Measurements from ENCODE around the gene CYB561D2.
"Not testable (repeated sequence)": the region's sequence is repeated elsewhere in the genome, so short reads cannot be mapped to it uniquely, and the experiment has no call there.

CYB561D2 gene
- 10.4 to 14.1 (median 13.5) reads per million in 3 experiments for total RNA-seq

- DNase-seq, result peak; percentile 98
Observed at GRCh38 chr3:50350527-50351322, at the start of gene CYB561D2, which contains the start of gene NPRL2. TSS of gene CYB561D2 (plus strand) at chr3:50350862. CDS start at chr3:50351434, 572 bp downstream. TSS of gene NPRL2 (minus strand) at chr3:50350775. CDS start at chr3:50350652, 123 bp downstream.

DNA sequence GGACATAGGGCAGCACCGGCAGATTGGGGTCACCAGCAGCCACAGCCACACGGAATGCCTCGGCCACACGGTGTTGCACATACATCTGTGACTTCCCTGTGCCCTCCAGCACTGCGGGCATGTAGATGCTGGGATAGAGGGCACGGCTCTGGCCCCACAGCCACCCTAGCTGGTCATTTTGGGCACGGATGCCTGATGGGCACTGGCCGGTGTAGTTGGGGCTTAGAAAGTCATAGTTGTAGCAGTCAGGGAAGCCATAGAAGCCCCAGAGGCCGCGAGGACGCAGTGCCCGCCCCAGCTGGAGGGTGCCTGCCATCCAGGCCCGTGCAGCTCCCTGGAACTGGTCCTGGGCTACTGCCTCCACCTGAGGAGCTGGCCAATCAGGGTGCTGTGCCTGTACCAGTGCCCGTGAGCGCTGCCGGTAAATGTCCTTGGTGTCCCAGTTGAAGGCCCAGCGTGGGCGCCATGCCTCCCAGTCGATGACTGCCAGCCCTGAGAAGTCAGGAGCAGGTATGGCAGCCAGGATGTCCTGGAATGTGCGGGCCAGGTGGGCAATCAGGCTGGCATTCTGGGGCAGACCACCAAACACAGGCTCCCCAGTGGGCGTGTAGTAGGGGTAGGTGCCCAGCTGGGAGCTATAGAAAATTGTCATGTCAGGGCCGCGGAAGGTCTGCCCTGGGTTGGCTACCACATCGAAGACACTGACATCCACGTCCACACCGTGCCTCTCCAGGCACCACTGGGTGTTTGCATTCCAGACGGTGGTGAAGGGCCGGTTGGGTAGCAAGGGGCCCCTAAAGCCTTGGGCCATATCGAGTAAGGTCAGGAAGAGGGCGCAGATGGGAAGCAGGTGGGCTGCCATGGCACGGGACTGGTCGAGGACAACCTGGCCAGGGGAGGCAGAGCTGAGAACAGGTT, 48.3 kb upstream of the CYB561D2 start:
- no peak for DNase-seq

- DNase-seq, result no peak
Observed at GRCh38 chr3:50303013-50303815, 47.4 kb upstream of the CYB561D2 start, which contains the start of gene HYAL1. TSS of gene HYAL1 (minus strand) at chr3:50303574. CDS start at chr3:50302956, 618 bp downstream.

DNA sequence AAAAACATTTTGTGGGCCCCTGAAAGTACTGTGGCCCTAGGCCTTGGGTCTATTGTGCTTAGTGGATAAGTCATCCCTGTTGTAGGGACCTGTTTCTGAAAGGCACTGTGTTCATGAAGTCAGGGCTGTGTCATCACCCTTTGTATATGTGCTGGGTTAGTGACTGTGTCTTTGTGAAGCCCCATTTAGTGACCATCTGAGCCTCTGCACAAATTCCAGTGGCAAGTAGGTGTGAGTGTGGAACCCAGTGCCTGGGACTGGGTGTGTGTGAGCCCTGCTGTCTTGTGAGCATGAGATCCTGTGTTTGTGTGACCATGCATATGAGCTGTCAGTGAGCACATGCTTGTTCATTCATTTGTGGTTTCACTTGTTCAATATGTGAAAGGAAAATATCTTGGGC, 46.1 kb upstream of the CYB561D2 start:
- DNase-seq, result no peak

- not testable (repeated sequence) for DNase-seq
Observed at GRCh38 chr3:50312041-50312440, 38.6 kb upstream of the CYB561D2 start.

GRCh38 chr3:50314342-50314741, 36.3 kb upstream of the CYB561D2 start:
- no peak for DNase-seq

- no peak for DNase-seq
Observed at GRCh38 chr3:50314816-50315215, 35.8 kb upstream of the CYB561D2 start.

- peak; percentile 73 for DNase-seq
Observed at GRCh38 chr3:50316657-50317242, 33.9 kb upstream of the CYB561D2 start.

DNA sequence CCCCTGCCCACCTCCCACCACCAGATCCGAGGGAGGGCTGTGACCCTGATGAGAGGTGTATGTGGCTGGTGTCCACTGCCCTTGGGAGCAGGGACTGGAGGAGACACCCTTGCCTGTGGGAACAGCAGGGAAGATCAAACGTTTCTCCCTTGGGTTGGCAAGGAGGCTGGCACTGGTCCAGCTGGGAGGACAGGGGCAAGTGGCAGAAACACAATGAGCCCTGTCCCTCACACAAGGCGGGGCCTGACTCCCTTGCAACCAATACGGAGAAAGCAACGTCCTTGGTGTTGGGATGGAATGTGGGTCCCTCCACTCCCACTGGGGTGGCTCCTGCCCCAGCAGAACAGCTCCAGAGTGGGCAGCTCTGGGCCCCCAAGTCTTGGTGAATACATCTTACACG, 33.4 kb upstream of the CYB561D2 start:
- DNase-seq, result no peak

DNA sequence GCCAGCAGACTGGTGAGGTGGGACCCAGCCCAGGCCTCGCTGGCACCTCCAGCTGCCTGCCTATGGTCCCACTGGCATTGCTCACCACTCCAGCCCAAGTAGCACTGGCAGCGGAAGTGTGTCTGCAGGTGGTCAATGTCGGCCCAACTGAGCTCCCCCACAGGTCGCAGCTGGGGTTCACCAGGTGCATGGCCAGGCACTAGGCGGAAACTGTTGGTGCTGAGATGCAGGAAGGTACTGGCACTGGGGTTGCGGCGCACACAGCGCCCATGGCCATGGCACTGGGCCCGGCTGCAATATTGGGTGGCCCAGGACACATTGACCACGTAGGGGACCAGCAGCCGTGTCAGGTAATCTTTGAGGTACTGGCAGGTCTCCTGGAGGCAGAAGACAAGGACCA, 32.5 kb upstream of the CYB561D2 start:
- DNase-seq, result no peak

GRCh38 chr3:50318615-50319014, 32.0 kb upstream of the CYB561D2 start:
- DNase-seq, result no peak

DNA sequence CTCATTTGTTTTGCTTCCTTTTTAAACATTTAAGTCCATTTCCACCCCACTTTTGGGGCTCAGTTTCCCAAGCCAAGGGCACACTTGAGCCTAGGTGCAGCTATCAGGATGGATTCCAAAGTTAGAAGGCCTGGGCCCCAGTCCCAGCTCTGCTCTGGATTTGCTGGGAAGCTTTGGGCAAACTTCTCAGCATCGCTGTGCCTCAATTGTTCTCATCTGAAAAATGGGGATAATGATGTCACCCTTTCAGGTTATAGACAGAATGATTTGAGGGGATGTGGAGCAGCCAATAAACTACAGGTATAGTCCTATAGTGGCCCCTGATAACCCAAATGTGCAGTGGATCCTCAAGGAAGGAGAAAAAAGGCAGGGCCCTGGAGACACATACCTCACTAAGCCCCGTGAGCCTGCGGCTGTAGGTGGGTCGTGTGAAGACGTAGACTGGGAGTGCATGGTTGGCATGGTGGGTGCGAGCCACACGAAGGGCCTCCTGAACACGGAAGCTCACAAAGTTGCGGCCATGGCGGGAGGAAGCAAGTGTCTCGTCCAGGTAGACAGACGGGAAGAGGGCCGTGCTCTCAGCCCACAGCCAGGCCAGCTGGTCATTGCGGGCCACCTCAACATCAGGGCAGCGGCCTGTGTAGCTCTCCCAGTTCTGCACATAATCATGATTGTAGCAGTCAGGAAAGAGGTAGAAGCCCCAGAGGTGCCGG, 31.3 kb upstream of the CYB561D2 start:
- no peak for DNase-seq

- DNase-seq, result no peak
Observed at GRCh38 chr3:50319894-50320625, 30.6 kb upstream of the CYB561D2 start.

GRCh38 chr3:50320853-50321335, 29.8 kb upstream of the CYB561D2 start:
- DNase-seq, result no peak

DNA sequence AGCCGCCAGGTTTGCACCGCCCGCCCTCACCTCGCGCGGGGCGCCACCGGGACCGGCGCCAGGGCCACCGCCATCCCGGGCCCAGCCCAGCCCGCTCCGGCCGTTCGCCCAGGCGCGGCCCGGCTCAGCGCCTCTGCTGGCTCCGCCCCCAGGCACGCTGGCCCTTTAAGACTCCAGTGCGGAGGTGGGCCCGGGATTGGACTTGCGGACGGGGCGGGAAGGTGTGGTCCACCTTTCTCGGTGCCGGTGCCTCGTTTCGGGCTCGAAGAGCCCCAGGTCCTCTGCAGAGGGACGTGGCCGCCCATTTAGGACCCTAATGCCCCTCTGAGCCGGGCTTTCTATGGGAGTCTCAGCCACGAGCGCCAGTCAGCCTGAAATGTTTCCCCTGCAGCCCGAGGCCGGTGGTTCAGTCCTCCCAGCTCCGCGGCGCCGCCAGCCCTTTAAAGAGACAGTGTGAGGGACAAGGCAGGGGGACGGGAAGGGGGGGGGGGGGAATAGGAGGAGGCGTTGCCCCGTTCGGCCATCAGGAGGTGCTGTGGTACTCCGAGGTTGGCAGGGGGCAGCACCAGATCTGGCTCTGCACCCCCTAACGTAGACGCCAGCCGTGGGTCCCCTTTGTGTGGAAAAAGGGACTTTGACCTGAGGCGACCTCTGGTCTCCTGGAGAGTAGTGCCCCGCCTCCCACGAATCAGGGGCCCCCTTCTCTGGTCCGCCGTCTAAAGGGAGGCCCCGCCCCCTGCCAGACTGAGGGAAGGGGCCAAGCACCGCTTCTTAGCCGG, 29.1 kb upstream of the CYB561D2 start:
- DNase-seq, result peak; percentile 77

- no peak for DNase-seq
Observed at GRCh38 chr3:50322115-50322385, 28.6 kb upstream of the CYB561D2 start.

GRCh38 chr3:50322386-50323091, 28.1 kb upstream of the CYB561D2 start, which contains the start of gene HYAL2:
TSS of gene HYAL2 (minus strand) at chr3:50322745. CDS start at chr3:50320489, 2,256 bp downstream.
- DNase-seq, result no peak

DNA sequence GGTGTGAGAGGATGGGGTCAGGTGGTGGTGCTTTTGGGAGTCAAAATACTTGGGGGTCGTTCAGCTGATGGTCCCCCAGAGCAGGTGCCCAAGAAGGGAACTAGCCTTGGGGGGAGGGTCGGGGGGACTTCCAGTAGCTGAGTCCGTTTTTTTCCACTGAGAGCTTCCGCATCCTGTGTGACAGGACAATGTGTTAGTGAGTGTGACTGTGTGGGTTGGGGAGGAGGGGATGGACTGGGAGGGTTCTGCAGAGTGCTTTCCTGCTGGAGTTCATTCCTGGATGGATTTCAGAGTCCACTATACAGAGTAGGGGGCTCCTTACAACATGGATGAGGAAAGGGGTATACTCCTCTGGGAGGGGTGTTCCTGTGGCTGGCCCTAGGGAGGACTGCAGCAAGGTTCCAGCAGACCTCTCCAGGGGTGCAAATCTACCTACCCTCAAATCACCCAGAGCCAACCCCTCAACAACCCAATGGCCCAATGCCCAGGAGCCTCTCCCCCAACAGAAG, 27.5 kb upstream of the CYB561D2 start:
- DNase-seq, result no peak

- no peak for DNase-seq
Observed at GRCh38 chr3:50323614-50324199, 27.0 kb upstream of the CYB561D2 start.
